Hepatocyte (in vitro differentiated cells): ENCODE data around the gene LUC7L2. TPM values are rescaled to one million over a fixed set of nuclear protein-coding genes. Genes with fewer than 3 reads are reported as not detected.

Experiments used
- DNase-seq: peaks from one replicate; pipeline ENCODE4 v3.0.0-alpha.2; 2016; ENCODE audit warnings: low spot score
- H2AFZ ChIP-seq: fragments of 200-600 bp; sonication (generic); 2 replicates; pipeline ENCODE4 v1.6.0; 2016; ENCODE audit warnings: antibody characterized with exemption, mild to moderate bottlenecking
- H3K27ac ChIP-seq: fragments of 200-600 bp; sonication (generic); 2 replicates; pipeline ENCODE4 v1.5.1; 2016; ENCODE audit warnings: mild to moderate bottlenecking
- H3K27me3 ChIP-seq: fragments of 200-600 bp; sonication (generic); 2 replicates; pipeline ENCODE4 v1.6.1; 2016
- H3K36me3 ChIP-seq: fragments of 200-600 bp; sonication (generic); replicated peaks from 2 replicates; pipeline ENCODE4 v1.5.1; 2016; ENCODE audit warnings: low read depth; ENCODE audit not compliant: insufficient read depth
- H3K4me1 ChIP-seq: fragments of 200-600 bp; sonication (generic); 2 replicates; pipeline ENCODE4 v1.5.1; 2016; ENCODE audit warnings: mild to moderate bottlenecking, moderate library complexity; ENCODE audit not compliant: insufficient read depth
- H3K4me2 ChIP-seq: fragments of 200-600 bp; sonication (generic); 2 replicates; pipeline ENCODE4 v1.6.0; 2016
- H3K4me3 ChIP-seq: fragments of 200-600 bp; sonication (generic); 2 replicates; pipeline ENCODE4 v1.5.1; 2016; ENCODE audit warnings: mild to moderate bottlenecking
- H3K79me2 ChIP-seq: fragments of 200-600 bp; sonication (generic); 2 replicates; pipeline ENCODE4 v1.6.0; 2017; ENCODE audit warnings: mild to moderate bottlenecking
- H3K9me2 ChIP-seq: fragments of 200-600 bp; sonication (generic); replicated peaks from 2 replicates; pipeline ENCODE4 v1.6.0; 2017; ENCODE audit warnings: mild to moderate bottlenecking; ENCODE audit not compliant: insufficient read depth
- H3K9me3 ChIP-seq: fragments of 200-600 bp; sonication (generic); 2 replicates; pipeline ENCODE4 v1.5.1; 2016; ENCODE audit warnings: low read depth, mild to moderate bottlenecking
- H4K20me1 ChIP-seq: fragments of 200-600 bp; sonication (generic); 2 replicates; pipeline ENCODE4 v1.6.0; 2016; ENCODE audit warnings: mild to moderate bottlenecking; ENCODE audit not compliant: insufficient read depth, poor library complexity, severe bottlenecking
- EZH2 ChIP-seq: fragments of 200-600 bp; sonication (generic); IDR thresholded peaks from 2 replicates; pipeline ENCODE4 v1.6.1; 2016; ENCODE audit warnings: antibody characterized with exemption, mild to moderate bottlenecking, borderline replicate concordance
- EZH2phosphoT487 ChIP-seq: fragments of 200-600 bp; sonication (generic); IDR thresholded peaks from one replicate; pipeline ENCODE4 v1.6.1; 2018; ENCODE audit warnings: antibody characterized with exemption, mild to moderate bottlenecking, low read depth, moderate library complexity; ENCODE audit not compliant: unreplicated experiment, severe bottlenecking
- WGBS: methylation state at CpG from one replicate; pipeline ENCODE4 v1.1.6; 2016; ENCODE audit warnings: low lambda C conversion rate; ENCODE audit errors: missing lambda C conversion rate; 5-methylcytosine and 5-hydroxymethylcytosine counted together
- polyA plus RNA-seq: library from polyadenylated mRNA; unstranded; fragments of >200 nt; fragmentation: Nextera tagmentation; extraction: Ambion mirVana; gene quantifications from 2 replicates; pipeline ENCODE4 v1.2.1, GENCODE V29; 2016
- total RNA-seq: library from RNA; depleted of rRNA; stranded (reverse); fragments of >200 nt; gene quantifications from 2 replicates; pipeline ENCODE4 v1.2.3, GENCODE V29; 2014
- TF ChIP-seq, protein P1 (sequence below): fragments of 200-600 bp; sonication (generic); IDR thresholded peaks from 2 replicates; pipeline ENCODE4 v1.5.1; 2016; ENCODE audit warnings: antibody characterized with exemption, mild to moderate bottlenecking; ENCODE audit not compliant: poor library complexity

The LUC7L2 gene
- total and polyA plus RNA-seq, 2 experiments from 2014 or later = 68.6 to 76.4 TPM

GRCh38 chr7:139367438-139368155, 7.9 kb downstream of the LUC7L2 start:
- peaks cover 99% of the 10 kb centered on the region for H4K20me1 ChIP-seq
- no peaks in the 10 kb centered on the region for H3K36me3 ChIP-seq
- no peaks in the 10 kb centered on the region for H3K9me2 ChIP-seq
- no peak for TF ChIP-seq EZH2phosphoT487
- TF ChIP-seq, protein P1, sequence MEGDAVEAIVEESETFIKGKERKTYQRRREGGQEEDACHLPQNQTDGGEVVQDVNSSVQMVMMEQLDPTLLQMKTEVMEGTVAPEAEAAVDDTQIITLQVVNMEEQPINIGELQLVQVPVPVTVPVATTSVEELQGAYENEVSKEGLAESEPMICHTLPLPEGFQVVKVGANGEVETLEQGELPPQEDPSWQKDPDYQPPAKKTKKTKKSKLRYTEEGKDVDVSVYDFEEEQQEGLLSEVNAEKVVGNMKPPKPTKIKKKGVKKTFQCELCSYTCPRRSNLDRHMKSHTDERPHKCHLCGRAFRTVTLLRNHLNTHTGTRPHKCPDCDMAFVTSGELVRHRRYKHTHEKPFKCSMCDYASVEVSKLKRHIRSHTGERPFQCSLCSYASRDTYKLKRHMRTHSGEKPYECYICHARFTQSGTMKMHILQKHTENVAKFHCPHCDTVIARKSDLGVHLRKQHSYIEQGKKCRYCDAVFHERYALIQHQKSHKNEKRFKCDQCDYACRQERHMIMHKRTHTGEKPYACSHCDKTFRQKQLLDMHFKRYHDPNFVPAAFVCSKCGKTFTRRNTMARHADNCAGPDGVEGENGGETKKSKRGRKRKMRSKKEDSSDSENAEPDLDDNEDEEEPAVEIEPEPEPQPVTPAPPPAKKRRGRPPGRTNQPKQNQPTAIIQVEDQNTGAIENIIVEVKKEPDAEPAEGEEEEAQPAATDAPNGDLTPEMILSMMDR = no peak
- TF ChIP-seq EZH2 = no peak
- H2AFZ ChIP-seq = no peak overlapping the region
- H3K4me3 ChIP-seq = no peak overlapping the region
- no peak overlapping the region for H3K27ac ChIP-seq
- 81% methylated on average over 6 of the region's 6 CpGs for WGBS
- H3K4me1 ChIP-seq = peaks cover 2% of the 10 kb centered on the region
- H3K9me3 ChIP-seq = no peaks in the 10 kb centered on the region
- no peaks in the 10 kb centered on the region for H3K27me3 ChIP-seq
- H3K79me2 ChIP-seq = peaks cover 100% of the 10 kb centered on the region
- DNase-seq = no peak
- no peak overlapping the region for H3K4me2 ChIP-seq

GRCh38 chr7:139370301-139370942, 10.7 kb downstream of the LUC7L2 start:
- TF ChIP-seq EZH2 = no peak
- TF ChIP-seq, protein P1 = no peak
- TF ChIP-seq EZH2phosphoT487 = no peak
- Histone ChIP-seq H4K20me1 (peaks cover 99% of the 10 kb centered on the region), H3K9me3 (no peaks in the 10 kb centered on the region), H3K4me2 (no peak overlapping the region), H3K27ac (no peak overlapping the region), H2AFZ (no peak overlapping the region), H3K27me3 (no peaks in the 10 kb centered on the region), H3K9me2 (no peaks in the 10 kb centered on the region), H3K4me3 (no peak overlapping the region), H3K79me2 (peaks cover 100% of the 10 kb centered on the region), H3K4me1 (no peaks in the 10 kb centered on the region), H3K36me3 (no peaks in the 10 kb centered on the region)
- 85% methylated on average over 5 of the region's 5 CpGs for WGBS
- DNase-seq = no peak

DNA sequence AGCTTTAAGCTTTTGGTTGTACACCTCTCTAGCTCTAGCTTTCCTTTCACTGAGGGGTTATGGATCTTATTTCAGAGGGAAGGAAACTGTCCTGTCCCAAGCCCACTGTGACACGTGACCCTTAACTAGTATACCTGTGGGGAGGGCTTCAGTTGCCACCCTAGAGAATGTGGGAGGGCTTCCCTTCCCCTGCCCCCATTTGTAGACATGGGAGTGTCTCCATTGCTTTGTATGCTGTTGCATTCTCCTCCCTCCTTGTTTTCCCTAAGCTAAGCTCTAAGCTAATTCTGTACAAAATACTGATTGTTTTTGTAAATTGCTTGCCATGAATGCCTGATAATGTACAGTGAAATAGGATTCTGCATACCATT, 11.2 kb downstream of the LUC7L2 start:
- Histone ChIP-seq H3K9me3 (no peaks in the 10 kb centered on the region), H3K36me3 (no peaks in the 10 kb centered on the region), H3K27ac (no peak overlapping the region), H3K4me2 (no peak overlapping the region), H3K4me1 (no peaks in the 10 kb centered on the region), H3K4me3 (no peak overlapping the region), H3K27me3 (no peaks in the 10 kb centered on the region), H3K79me2 (peaks cover 100% of the 10 kb centered on the region), H4K20me1 (peaks cover 99% of the 10 kb centered on the region), H3K9me2 (no peaks in the 10 kb centered on the region), H2AFZ (no peak overlapping the region)
- TF ChIP-seq EZH2phosphoT487 (no peak), EZH2 (no peak)
- TF ChIP-seq, protein P1 = no peak
- 91% methylated on average over 1 of the region's 1 CpG for WGBS
- DNase-seq = no peak
